ENCODE measurements around the gene FRMPD4. TPM values are rescaled to one million over a fixed set of nuclear protein-coding genes. Genes with fewer than 3 reads are reported as not detected.

The FRMPD4 gene
- total RNA-seq, 3 donors from 2014 or later (not counting 1 experiment from before 2014, with no cell fraction given), result not detected

- Mint-ChIP-seq H3K4me1 (no peaks in the 10 kb centered on the region), H3K9me3 (no peaks in the 10 kb centered on the region), H3K27ac (no peak overlapping the region), H3K36me3 (no peaks in the 10 kb centered on the region), H3K4me3 (no peak overlapping the region), H3K27me3 (ENCODE audit: low read depth in 2 of 2) (peaks cover 3 to 19% of the 10 kb centered on the region in 2 donors)
- no peak overlapping the region for H3K4me3 ChIP-seq (ENCODE audit: low read length)
- 26% methylated on average over 15 of the region's 18 CpGs for WGBS (ENCODE audit: insufficient coverage)
- no peak overlapping the region for H3K27ac ChIP-seq (ENCODE audit: low read length)
- H3K9me3 ChIP-seq (ENCODE audit: control insufficient read depth, insufficient read depth, low read length), result no peaks in the 10 kb centered on the region
- TF ChIP-seq CTCF (IDR thresholded peaks at IDR 0.05), result no peak
- intact Hi-C loops (cut with micrococcal nuclease), result loop anchor here (10.0 kb wide), 1 partner anchor 203 kb away; the partner anchor contains the start of gene TLR8
- no peaks in the 10 kb centered on the region for H3K4me1 ChIP-seq (ENCODE audit: control insufficient read depth, insufficient read depth, low read length)
- peak in 1 of 2 donors; percentile 33 for DNase-seq
- no peak for ATAC-seq
- no peaks in the 10 kb centered on the region for H3K36me3 ChIP-seq (ENCODE audit: control insufficient read depth, insufficient read depth, low read length)
- no peaks in the 10 kb centered on the region for H3K27me3 ChIP-seq (ENCODE audit: control insufficient read depth, insufficient read depth, low read length)
These were observed 563.4 kb downstream of the FRMPD4 start for GRCh38 chrX:12701628-12702027.

- Histone ChIP-seq H3K4me3 (ENCODE audit: low read length) (no peak overlapping the region), H3K4me1 (ENCODE audit: control insufficient read depth, insufficient read depth, low read length) (no peaks in the 10 kb centered on the region), H3K27me3 (ENCODE audit: control insufficient read depth, insufficient read depth, low read length) (no peaks in the 10 kb centered on the region), H3K27ac (ENCODE audit: low read length) (no peak overlapping the region), H3K9me3 (ENCODE audit: control insufficient read depth, insufficient read depth, low read length) (no peaks in the 10 kb centered on the region), H3K36me3 (ENCODE audit: control insufficient read depth, insufficient read depth, low read length) (no peaks in the 10 kb centered on the region)
- H3K4me3 Mint-ChIP-seq, result no peak overlapping the region
- intact Hi-C loops (cut with micrococcal nuclease), result loop anchor here (10.0 kb wide), 1 partner anchor 202 kb away; the partner anchor contains the start of gene TLR8
- ATAC-seq (no peak), DNase-seq (peak in 1 of 2 donors; percentile 2)
- 80% methylated on average over 2 of the region's 3 CpGs for WGBS (ENCODE audit: insufficient coverage)
- no peaks in the 10 kb centered on the region for H3K9me3 Mint-ChIP-seq
- no peaks in the 10 kb centered on the region for H3K36me3 Mint-ChIP-seq
- H3K4me1 Mint-ChIP-seq, result no peaks in the 10 kb centered on the region
- no peak for TF ChIP-seq CTCF (IDR thresholded peaks at IDR 0.05)
- peaks cover 3 to 16% of the 10 kb centered on the region in 2 donors for H3K27me3 Mint-ChIP-seq (ENCODE audit: low read depth in 2 of 2)
- no peak overlapping the region for H3K27ac Mint-ChIP-seq
These were observed 564.3 kb downstream of the FRMPD4 start for GRCh38 chrX:12702509-12703091.

- no peak overlapping the region for H3K27ac ChIP-seq (ENCODE audit: low read length)
- H3K4me3 Mint-ChIP-seq, result no peak overlapping the region
- H3K27me3 ChIP-seq (ENCODE audit: control insufficient read depth, insufficient read depth, low read length), result no peaks in the 10 kb centered on the region
- no peaks in the 10 kb centered on the region for H3K4me1 ChIP-seq (ENCODE audit: control insufficient read depth, insufficient read depth, low read length)
- H3K4me1 Mint-ChIP-seq, result no peaks in the 10 kb centered on the region
- H3K9me3 ChIP-seq (ENCODE audit: control insufficient read depth, insufficient read depth, low read length), result no peaks in the 10 kb centered on the region
- no peak overlapping the region for H3K27ac Mint-ChIP-seq
- intact Hi-C loops (cut with micrococcal nuclease), result loop anchor here (10.0 kb wide), 1 partner anchor 200 kb away; the partner anchor contains the start of gene TLR8
- no peak overlapping the region for H3K4me3 ChIP-seq (ENCODE audit: low read length)
- WGBS (ENCODE audit: insufficient coverage), result 91% methylated on average over 3 of the region's 7 CpGs
- no peak for ATAC-seq
- H3K36me3 Mint-ChIP-seq, result no peaks in the 10 kb centered on the region
- TF ChIP-seq CTCF (IDR thresholded peaks at IDR 0.05), result no peak
- H3K36me3 ChIP-seq (ENCODE audit: control insufficient read depth, insufficient read depth, low read length), result no peaks in the 10 kb centered on the region
- H3K27me3 Mint-ChIP-seq (ENCODE audit: low read depth in 2 of 2), result peaks cover 3 to 16% of the 10 kb centered on the region in 2 donors
- no peak for DNase-seq
- H3K9me3 Mint-ChIP-seq, result no peaks in the 10 kb centered on the region
These were observed 566.4 kb downstream of the FRMPD4 start for GRCh38 chrX:12704706-12705105.

- H3K36me3 Mint-ChIP-seq, result no peaks in the 10 kb centered on the region
- H3K9me3 Mint-ChIP-seq, result no peaks in the 10 kb centered on the region
- DNase-seq, result no peak
- no peak for TF ChIP-seq CTCF (IDR thresholded peaks at IDR 0.05)
- intact Hi-C loops (cut with micrococcal nuclease), result loop anchor here (10.0 kb wide), 1 partner anchor 196 kb away; the partner anchor contains the start of gene TLR8
- peaks cover 4 to 14% of the 10 kb centered on the region in 2 donors for H3K27me3 Mint-ChIP-seq (ENCODE audit: low read depth in 2 of 2)
- H3K4me1 Mint-ChIP-seq, result no peaks in the 10 kb centered on the region
- Histone ChIP-seq H3K36me3 (ENCODE audit: control insufficient read depth, insufficient read depth, low read length) (no peaks in the 10 kb centered on the region), H3K4me3 (ENCODE audit: low read length) (no peak overlapping the region), H3K27me3 (ENCODE audit: control insufficient read depth, insufficient read depth, low read length) (no peaks in the 10 kb centered on the region), H3K4me1 (ENCODE audit: control insufficient read depth, insufficient read depth, low read length) (no peaks in the 10 kb centered on the region), H3K9me3 (ENCODE audit: control insufficient read depth, insufficient read depth, low read length) (no peaks in the 10 kb centered on the region), H3K27ac (ENCODE audit: low read length) (no peak overlapping the region)
- no peak overlapping the region for H3K27ac Mint-ChIP-seq
- ATAC-seq, result no peak
- 93% methylated on average over 8 of the region's 9 CpGs for WGBS (ENCODE audit: insufficient coverage)
- no peak overlapping the region for H3K4me3 Mint-ChIP-seq
These were observed 570.8 kb downstream of the FRMPD4 start for GRCh38 chrX:12709047-12709446.
